ENCODE measurements around the gene ABCA8.

GRCh38 chr17:68824707-68825106 lies 130.5 kb downstream of the ABCA8 start:
- TF ChIP-seq ZNF274 (IDR thresholded peaks at IDR 0.05; ENCODE audit: low read depth, low read length) (no peak), YY1 (IDR thresholded peaks at IDR 0.05; ENCODE audit: insufficient read depth, insufficient read length) (no peak), SUZ12 (IDR thresholded peaks at IDR 0.05; ENCODE audit: extremely low read depth, insufficient read depth, insufficient read length) (no peak)
